HG03135 (cell line): ENCODE results near the gene STAT4.
A peak's percentile ranks its signal among the peaks of the same experiment; 100 is the strongest.

ENCODE experiments used
- ATAC-seq: cut with Tn5 transposase; IDR thresholded peaks from one replicate; pipeline ENCODE4 v1.9.1; 2021; ENCODE audit warnings: mild to moderate bottlenecking, moderate library complexity; ENCODE audit not compliant: unreplicated experiment

Gene STAT4

DNA sequence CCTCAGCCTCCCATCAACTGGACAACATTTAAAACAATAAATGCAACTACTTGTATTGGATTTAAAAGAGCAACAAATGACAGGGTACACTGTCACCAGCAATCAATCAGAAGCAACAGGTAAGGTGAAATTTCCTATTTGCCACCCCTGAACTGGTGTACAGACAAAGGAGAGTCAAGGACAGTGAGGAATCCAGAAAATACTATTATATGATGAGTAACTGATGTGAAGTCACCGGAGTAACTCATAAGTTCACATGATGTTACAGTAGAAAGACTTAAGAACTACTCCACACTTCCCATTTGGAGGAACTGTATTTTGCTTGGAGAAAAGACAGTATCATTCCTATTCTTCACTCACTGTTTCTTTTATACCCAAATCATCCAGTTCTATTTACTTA is 132.7 kb downstream of the STAT4 start:
- ATAC-seq, result no peak

DNA sequence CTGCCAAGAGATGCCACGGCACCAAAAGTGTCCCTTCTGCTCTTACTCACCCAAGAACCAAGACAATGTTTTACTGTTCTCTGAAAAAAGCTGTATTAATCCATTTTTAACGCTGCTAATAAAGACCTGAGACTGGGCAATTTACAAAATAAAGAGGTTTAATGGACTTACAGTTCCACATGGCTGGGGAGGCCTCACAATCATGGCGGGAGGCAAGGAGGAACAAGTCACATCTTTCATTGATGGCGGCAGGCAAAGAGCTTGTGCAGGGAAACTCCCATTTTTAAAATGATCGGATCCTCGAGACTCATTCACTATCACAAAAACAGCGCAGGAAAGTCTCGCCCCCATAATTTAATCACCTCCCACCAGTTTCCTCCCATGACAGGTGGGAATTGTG is 135.0 kb downstream of the STAT4 start:
- no peak for ATAC-seq

DNA sequence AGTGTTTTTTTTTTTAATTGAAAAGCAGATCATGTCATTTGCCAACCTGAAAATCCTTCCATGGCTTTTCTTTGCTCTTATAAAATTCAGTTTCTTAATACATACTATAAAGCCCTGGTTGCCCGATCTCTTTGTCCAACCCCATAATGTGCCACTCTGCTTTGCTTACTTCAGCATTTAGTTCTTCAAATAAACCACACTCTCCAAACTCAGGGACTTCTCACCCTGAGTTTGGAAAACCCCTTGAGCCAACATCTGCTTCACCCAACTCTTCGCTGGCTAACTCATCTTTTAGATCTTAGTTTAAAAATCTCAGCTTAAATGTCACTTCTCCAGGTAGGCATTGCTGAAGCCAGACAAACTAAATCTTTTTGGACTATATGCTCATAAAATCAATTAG is 135.6 kb downstream of the STAT4 start:
- no peak for ATAC-seq

DNA sequence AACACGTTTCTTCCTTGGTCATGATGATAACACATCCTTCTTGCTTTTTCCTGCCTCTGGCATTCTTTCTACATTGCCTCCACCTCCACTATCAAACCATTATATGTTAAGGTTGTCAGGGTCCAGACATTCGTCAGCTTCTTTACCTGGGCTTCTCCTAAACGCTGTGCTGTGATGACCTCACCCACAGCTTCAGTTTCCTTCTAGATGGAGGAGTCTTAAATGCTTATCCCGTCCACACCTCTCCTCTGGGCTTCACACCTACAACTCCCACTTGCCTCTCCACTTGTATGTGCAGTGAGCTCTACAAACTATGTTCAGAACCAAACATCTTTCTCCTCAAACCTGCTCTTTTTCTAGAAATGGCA is 136.2 kb downstream of the STAT4 start:
- no peak for ATAC-seq

DNA sequence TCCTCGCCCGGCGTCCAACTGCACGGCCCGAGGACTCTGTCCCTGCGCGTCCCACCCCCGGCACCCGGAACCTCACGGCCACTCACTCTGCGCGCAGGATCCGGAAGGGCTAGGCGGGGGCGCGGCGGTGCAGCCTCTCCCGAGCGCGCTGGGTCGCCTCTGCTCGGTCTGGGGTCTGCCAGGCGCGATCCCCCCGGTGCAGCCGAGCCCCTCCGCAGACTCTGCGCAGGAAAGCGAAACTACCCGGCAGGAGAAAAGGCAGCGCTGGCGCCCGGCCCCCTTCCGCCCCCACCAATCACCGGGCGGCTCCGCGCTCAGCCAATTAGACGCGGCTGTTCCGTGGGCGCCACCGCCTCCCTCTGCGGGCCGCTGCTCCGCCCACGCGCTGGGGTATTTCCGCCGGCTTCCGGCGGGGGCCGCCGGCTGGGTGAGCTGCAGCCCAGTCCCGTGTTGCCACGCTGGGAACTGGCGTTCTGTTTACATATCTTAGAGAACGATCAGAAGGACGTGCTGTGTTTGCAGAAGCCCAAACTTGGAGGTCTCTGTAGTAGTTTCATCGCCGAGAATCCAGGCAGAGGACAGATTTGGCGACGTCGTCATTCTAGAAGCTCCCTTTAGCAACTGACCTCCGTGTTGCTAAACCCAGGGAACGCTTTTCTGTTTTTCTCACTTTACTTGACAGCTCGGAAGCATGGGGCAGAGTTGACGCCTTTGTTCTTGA is 136.7 kb downstream of the STAT4 start, which contains the start of gene STAT1:
Gene STAT1, minus strand, starts transcription at position 240 of the 721 bp plus-strand sequence. CDS start 4,168 bp downstream, outside the sequence.
- ATAC-seq, result peak; percentile 80

DNA sequence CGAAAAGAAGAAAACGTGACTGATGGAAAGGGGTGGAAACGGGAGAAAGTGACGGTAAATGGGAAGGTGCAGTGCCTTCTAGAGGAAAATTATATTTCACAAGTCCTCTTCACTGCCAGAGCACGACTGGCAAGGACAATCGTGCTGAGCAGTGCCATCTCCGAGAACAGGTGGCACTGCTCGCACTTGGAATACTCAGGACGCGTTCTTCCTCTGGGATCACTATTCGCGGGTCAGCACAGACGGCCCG is 137.2 kb downstream of the STAT4 start:
- no peak for ATAC-seq

DNA sequence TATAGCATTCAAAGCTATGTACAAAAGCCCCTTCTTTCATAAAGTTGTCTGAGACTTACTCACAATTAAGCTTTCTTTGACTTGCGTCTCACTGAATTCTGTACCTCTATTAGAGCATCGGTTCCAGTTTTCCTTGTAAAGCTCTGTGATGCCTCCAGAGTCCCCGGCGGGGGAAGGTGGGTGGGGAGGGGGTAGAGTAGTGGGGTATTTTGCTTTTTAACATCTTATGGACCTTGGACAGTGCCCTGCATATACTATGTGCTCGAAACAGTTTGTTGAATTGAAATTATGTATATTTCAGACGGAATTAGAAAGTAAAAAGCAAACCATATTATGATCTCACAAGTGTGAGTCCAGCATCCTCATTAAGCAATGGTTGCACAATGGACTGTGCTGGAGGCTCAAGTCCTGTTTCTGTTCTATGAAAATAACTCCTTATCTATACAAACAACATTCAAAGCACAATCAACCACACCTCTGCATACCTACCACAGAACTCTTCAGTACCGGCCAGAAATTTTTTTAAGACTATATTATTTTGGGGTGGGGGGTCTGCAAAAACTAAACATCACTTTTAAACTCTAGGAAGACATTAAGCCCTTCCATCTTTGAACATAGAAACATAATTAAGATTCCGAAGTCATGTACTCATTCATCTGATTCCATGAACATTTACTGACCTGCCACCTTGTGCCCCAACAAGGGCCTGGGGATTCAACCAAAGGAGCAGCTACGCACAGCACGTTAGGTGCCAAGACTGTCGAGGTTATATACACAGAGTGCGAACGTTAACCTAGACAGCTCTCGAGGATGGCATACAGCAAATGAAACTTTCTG is 137.7 kb downstream of the STAT4 start:
- ATAC-seq, result no peak

DNA sequence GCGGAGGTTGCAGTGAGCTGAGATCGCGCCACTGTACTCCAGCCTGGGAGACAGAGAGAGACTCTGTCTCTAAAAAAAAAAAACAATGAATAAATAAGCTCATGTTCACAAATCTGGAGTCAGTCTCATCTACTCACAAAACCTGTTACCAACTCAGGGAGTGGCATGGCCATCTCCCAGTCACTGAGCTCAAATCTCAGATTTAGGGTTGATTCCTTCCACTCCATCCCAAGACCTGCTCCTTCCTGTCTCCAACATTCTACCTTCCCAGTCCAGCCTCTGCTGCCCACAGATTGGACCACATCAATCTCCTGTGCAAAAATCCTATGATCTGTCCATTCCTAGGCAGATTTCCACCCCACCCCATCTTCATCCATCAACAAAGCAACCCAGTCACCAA is 138.4 kb downstream of the STAT4 start:
- ATAC-seq, result no peak

DNA sequence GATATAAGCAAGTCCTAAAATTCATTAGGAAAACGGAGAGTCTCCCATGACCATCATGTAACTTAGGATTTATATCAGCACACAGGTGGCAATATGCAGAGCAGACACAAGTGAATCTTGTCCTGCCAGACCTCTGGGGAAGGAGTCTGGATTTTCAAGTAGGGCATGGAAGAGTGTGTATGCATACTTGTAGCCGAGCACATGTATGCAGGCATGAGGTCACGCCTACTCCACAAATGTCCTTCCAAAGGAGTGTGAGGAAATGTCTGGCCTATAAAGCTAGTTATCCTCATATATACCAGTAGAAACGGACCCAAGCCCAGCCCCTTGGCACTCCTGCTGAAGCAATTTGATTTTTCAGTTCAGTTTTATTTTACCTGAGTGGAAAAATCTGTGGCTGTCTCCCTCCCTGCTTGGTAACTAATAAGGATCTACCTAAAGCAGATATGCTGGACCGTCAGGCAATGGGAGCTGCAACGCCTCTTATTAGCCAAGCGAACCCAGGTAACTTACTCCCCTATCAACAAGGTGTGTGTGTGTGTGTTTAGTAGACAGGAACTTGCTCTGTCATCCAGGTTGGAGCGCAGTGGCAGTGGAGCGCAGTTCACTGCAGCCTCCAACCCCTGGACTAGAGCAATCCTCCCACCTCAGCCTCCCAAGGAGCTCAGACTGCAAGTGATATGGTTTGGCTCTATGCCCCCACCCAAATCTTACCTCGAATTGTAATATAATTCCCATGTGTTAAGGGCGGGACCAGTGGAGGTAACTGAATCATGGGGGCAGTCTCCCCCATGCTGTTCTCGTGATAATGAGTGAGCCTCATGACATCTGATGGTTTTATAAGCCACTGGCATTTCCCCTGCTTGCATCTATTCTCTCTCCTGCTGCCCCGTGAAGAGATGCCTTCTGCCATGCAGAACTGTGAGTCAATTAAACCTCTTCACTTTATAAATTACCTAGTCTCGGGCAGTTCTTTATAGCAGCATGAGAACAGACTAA is 139.6 kb downstream of the STAT4 start:
- ATAC-seq, result no peak

DNA sequence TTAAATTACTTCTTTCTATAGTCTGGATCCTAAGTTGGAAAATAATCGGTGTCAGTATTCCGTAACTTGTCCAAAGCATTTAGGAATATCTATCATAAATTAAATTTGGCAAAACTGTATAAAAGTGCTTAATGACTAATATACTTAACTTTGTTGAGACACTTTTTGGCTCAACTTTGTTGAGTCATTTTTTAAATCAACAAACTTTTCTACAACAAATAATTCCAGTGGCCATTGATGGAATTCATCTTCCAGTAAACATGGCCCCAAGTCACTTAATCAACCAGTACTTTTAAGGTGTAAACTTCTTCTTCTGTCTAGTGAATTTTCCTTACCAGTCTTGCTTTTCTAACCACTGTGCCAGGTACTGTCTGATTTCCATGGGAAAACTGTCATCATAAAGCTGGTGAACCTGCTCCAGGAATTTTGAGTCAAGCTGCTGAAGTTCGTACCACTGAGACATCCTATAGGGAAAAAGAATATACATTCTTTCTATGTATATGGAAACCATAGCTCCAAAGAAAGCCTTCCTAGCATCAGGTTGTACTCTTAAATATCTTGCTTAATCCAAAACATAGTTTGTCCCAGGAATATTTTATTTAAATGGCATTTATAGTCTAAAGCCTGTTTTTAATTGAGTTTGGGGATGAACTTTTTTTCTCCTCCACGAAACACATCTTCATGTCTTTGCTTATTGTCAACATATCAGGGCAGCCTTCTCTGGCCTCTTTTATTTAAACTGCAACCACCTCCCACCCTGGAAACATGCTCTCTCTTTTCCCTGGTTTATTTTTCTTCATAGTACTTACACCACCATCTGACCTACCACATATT is 141.0 kb downstream of the STAT4 start:
- ATAC-seq, result no peak

DNA sequence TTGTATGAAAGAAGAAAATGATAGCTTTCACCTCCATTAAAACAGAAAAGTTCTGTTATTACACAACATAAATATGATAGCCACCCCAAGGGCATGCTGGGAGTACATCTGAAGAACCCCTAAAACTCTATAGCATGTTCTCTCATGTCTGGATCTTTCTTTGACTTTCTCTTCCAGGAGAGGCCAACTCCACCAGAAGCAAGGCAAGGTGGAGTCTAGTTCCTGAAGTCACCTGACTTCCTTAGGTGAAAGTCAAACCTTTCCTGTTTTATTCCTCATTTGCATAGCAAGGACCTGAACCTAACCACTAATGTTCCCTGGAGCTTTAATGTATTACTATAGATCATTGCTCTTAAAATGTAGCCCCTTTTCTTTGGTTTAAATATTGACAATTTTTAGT is 142.5 kb downstream of the STAT4 start:
- no peak for ATAC-seq

DNA sequence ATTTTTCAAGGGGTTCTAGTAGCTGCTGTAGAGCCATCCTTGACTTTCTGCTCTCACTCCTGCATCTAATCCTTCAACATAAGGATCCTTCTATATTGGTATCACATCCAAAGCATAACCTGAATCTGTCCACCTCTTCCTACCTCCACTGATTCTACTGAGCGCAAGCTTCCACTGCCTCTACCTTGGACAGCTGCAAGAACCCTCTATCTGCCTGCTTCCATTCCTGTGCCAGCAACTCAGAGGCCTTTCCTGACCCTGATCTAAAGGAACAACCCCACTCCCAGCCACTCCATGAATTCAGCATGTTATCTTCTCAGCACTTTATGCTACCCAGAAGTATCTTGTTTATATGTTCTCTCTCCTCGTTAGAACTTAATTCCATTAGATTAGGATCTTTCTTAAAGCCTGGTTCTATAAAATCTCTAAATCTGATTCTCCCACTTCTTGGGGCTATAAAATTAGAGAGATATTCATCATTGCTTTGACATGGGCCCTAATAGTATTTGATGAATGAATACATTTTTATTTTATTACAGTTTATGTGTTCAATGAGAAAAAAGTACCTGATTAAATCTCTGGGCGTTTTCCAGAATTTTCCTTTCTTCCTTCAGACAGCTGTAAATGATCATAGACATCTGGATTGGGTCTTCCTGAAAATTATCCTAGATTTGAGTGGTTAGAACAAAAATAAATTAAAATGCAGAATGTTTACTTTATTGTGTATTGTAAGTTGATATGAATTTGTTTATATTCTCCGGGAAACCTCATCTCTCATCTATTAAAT is 143.6 kb downstream of the STAT4 start:
- ATAC-seq, result no peak

DNA sequence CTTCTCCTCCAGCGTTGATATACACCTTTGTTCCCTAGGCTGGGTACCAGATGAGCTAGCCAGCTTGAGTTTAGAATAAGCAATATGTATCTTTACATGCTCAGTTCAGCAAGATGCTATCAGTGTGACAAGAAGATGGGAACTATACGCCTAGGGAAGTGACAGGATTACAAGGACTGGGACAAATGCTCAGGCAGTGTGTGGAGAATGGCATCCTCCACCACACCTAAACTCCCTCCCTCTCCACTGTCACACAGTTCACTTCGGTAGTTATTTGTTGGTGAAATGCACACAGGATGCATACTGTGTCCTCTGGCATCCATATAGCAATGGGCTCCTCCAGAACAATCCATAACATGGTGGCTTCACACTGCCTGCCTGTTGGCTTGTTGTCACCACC is 144.5 kb downstream of the STAT4 start:
- no peak for ATAC-seq

DNA sequence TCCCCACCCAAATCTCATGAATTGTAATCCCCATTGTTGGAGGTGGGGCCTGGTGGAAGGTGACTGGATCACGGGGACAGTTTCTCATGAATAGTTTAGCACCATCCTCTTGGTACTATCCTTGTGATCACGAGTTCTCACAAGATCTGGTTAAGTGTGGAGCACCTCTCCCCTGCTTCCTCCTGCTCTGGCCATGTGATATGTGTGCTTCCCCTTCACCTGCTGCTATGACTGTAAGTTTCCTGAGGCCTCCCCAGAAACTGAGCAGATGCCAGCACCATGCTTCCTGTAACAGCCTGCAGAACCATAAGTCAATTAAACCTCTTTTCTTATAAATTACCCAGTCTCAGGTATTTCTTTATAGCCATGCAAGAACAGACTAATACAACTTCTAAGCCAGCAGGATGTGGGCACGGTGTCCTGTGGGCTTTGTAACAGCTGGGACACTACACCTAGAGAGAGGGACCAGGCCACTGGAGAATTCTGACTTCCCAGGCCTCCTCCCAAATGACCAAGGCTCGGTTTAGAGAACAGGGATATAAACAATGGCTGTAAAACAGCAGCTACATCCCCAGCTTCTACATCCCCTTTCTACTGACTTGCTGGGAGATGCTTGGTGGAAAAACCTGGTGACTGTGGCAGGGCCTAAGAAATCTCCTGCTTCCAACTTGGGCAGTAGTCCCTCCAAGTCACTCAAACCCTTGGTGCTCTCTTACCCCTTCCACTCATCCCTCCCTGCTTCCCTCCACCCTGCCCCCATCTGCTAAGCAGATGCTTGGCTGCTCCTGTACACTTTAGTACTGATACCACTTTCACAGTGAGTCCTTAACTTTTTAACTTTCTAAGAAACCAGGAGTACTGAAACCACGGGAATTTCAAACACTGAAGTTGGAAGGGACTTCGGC is 147.1 kb downstream of the STAT4 start:
- no peak for ATAC-seq

DNA sequence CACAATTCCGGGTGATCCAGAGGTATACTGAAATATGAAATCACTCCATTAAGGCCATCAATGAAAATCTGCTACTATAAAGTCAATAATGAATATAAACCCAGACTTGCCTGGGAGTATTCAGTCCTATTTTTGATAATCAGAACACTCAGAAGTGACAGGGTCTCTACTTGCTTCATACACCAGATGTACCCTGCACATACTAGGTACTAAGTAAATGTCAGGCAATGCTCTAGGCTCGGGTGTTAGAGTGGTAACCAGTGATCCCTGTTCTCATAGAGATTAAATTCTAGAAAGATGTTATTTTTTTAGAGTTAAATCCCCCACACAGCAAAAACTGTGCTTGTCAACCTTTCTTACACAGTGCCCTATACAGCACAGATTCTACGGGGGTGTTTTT is 149.2 kb downstream of the STAT4 start:
- ATAC-seq, result no peak

DNA sequence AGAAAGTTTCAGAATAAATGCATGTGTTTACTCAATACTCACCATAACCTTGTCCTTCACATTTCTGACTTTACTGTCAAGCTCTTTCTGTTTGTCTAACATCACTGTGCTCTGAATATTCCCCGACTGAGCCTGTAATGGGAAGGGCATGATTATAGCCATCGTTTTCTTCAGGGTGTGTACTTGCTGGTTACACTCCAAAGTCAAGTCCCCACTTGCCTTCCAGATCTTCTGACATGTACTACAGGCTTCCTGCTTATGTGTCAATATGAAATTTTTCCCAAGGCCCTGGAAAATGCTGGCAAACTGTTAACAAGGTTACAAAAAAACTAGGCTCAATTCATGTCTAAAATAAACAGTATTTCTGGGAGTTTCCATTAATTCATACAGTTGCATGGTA is 149.8 kb downstream of the STAT4 start:
- ATAC-seq, result no peak

DNA sequence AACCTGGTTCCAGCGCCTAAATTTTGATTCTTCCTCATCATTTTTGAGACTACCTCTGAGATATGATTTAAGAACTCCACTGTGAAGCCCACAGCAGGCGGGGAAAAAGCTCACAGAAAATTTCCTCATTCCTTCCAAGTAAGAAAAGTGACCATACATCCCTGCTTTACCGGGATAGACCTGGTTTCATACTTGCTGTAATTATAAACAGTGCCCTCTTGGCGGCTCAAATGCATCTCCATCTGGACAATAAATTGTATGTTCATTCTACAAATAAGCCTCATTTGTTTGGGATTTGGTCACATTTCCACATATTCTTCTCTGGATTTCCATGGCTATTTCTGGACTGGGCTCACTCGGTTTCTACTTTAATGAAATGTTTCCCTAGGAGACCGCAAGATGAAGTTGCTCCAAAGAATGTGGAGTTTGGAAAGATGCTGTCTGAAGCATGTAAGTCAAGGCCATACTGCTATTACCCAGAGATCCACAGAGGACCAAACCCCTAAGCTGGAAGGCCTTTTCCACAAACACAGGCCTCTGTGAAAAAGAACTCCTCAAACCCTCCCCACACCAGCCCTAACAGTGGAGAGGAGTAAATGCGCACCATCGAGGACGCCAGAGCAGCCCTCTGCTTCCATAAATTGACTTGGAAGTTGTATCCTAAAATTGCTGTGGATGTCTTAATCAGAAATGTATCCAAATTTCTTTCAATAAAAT is 150.7 kb downstream of the STAT4 start:
- no peak for ATAC-seq

DNA sequence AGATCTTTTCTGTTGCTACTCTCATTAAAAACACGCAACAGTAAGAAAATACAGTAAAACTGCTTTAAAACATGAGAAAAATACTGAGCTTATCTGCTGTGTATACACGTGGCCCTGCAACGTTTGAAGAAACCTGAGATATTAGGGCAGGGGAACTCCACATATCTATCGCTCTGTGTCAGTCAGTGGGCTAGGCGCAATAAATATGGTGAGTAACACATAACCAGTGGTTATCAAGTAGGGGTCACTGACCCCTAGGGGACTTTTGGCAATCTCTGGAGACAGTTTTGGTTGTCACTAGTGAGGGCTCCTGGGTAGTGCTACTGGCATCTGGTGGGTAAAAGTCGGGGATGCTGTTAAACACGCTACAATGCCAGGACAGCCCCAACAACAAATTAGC is 151.7 kb downstream of the STAT4 start:
- no peak for ATAC-seq
